CD4-positive, alpha-beta T cell treated with Interleukin-4 for 4 hours (primary cell): ENCODE results near the gene PABPC4L.
"Not testable (repeated sequence)": the region's sequence is repeated elsewhere in the genome, so short reads cannot be mapped to it uniquely, and the experiment has no call there.

Source experiments
- DNase-seq: peaks from one replicate; pipeline ENCODE4 v3.0.0-alpha.2; 2020

The PABPC4L gene

DNA sequence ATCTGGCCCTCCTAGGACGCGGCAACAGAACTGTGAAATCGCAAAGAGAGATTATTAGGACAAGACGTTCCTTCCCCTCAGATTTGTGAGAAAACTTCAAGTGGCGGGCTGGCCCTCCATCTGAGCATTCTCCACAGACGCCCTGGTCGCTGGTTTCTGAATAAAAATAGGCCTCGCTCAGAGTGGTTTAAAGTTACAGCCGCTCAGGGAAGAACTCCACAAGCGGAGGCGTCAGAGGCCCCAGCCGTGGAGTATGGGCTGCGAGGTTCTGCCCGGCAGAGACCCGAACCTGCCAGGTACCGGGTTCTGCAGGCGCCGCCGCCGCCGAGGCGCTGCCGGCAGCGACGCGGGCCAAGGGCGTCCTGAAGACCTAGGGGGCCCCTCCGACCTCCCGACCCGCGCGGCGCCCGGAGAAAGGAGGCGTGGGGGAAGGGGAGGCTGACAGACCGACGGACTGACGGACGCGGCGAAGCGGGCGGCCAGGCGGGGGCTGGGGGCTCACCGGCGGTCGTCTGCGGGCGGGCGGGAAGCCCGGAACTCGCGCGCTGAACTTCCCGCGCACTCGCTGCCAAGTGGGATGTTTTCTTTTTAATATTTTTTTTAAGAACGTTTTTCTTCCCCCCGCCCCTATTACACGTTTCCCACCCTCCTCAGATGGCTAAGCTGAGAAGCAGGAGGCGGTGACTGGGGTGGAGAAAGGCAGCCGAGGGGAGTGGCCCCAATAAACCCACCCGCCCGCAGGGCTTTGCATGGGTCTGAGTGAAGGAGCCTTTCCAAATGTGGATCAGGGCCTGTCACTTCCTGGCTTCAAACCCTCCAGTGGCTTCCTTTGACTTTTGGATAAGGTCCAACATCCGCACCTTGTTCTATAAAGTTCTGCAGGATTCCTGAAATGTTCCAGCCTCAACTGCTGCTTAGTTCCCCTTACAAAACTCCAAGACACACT is at the start of gene PABPC4L:
Gene PABPC4L, minus strand, starts transcription at position 574 of the 946 bp plus-strand sequence. CDS start 770 bp downstream, outside the sequence.
- DNase-seq: no peak

DNA sequence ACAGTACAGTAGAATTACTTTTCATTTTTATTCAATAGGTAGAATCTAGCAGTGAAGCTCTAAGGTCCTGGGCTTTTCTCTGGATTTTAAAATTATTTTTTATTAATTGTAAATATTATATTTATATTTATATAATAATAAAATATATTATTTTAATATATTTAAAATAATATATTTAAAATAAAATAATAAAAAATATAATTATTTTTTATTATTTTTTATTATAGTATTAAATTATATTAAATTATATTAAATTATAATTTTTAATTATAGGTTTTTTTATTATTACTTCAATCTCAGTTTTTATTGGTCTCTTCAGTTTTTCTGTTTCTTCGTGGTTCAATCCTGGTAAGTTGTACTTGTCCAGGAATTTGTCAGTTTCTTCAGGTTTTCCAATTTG is 49.7 kb upstream of the PABPC4L start:
- no peak for DNase-seq

DNA sequence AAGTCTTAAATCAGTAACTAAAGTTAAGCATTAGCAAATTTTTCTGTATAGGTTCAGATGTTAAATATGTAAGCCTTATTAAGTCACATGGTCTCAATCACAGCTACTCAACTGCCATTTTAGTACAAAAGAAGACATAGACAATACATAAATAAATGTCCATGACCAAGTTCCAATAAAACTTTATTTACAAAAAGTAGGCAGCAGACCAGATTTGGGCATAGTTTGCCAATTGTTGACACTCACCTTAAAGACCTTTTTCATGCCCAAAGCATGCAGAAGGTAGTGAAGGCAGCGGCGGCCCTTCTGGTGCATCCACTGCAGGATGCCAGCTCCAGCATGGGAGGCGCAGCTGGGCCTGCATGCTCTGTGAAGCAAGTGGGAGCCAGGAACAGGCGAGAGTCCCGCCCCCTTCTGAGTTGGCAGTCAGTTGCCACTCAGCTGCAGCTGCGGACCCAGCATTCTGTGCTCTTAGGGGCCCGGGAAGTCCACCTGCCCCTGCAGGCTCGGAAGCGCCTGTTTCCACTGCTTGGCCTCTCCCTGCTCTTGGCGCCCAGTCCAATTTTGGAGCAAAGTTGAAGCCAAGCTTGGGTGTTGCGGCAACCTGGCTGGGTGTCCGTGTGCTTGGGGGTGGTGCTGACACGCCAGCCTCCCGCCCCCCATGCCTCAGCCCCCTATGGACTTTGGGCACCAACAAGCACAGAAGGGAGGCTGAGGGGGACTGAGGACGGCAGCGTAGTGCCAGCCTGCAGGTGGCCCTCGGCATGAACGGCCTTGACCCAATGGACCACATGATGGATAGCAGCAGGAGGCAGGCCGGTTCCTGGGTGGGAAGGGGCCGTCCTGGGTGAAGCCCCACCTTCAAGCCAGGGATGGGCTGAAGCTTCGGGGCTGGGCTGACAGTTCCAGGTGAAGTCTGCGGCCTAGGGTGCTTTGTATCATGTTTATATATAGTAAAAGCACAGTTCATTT is 42.4 kb upstream of the PABPC4L start:
- no peak for DNase-seq

DNA sequence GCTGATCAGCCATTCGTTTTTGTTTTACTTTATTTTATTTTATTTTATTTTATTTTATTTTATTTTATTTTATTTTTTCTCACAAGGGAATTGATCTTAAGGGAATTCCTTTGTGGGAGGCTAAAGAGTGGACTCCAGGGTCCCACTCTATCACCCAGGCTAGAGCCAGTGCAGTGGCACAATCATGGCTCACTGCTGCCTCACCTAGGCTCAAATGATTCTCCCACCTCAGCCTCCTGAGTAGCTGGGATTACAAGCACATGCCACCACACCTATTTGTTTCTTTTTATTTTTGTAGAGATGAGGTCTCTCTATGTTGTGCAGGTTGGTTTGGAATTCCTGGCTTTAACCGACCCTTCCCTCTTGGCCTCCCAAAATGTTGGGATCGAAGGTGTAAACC is 17.5 kb upstream of the PABPC4L start:
- DNase-seq: no peak

DNA sequence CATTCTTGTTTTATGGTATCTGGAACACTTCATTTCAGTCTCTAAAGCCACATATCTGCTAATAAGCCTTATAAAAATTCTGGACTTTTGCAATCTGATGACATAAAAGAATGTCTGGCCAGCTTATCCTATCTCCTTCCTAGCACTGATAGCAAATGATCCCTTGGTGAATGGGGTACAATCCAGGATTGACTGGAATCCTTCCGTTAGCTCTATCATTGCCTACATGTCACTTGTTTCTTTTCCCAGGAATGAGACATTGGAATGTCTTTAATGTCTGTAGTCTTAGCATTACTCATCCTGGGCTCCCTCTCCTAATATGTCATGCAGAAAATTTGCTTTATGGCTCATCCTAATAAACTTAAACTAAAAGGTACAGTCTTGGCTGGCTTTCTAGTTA is 14.8 kb upstream of the PABPC4L start:
- no peak for DNase-seq

DNA sequence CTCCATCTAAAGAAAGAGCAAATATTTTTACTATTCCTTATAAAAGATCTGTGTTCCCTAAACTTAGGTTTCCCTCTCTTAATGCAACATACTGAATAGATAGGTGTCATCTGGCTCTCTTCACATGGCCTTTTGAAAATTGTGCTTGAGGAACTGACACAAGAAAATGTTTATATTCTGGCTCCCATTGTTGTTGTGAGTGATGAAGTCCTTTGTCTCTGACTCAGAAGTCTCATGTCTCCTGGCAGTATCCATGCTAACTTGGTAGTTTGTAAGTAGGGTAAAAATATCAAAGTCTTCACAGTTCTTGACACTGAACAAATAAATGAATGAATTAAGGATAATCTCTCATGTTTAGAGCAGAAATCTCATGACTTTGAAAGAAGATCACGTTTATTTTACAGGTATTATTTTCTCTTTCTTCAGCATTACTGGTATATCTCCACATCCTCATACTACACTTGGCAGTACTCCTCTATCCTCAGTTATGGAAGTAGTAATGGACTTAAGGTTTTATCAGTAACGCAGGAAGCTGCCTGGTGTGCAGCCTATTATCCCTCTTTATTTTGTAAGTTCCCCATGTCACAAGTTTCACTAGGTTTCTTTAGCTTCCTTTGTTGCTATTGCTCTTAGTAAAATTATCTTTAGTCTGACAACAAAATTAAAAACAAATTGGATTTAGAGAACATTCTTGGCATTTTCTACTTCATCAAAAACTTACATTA is 14.2 kb upstream of the PABPC4L start:
- DNase-seq: no peak

DNA sequence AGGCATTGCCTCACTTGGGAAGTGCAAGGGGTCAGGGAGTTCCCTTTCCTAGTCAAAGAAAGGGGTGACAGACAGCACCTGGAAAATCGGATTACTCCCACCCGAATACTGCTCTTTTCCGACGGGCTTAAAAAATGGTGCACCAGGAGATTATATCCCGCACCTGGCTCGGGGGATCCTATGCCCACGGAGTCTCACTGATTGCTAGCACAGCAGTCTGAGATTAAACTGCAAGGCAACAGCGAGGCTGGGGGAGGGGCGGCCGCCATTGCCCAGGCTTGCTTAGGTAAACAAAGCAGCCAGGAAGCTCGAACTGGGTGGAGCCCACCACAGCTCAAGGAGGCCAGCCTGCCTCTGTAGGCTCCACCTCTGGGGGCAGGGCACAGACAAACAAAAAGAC is 6.4 kb upstream of the PABPC4L start:
- DNase-seq: not testable (repeated sequence)

DNA sequence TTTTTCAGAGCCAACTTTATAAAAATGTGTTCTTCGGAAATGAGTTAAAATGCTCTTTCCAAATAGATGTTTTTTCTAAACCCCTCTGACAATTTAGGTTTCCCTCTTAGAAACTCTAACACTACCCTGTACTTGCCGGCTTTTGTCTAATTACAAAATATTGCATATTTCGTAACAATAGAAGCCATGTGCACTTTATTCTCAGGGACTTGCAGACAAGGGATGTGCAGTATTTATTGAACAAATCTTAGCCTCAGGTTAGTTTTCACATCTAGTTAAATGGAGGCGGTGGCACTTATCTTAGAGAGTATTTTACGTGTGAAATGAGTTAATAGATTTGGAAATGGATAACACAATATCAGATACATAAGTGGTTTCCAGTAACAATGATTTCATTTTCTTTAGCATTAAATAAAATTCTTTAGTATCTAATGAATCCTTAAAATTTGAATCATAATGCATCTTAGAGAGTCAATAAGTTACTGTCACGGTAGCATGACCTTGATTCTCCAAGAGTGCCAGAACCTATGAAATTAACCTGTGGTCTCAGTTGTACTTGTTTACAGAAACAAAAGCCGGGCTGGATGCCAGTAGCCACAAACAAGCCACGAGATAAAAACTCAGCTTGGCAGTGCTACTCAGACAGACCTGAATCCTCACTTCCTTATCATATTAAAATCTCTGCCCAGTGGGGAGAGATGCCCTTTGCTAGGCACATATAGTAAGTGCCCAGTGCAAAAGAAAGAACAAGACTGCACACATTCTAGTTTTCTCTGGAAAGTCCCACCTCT is 772 bp upstream of the PABPC4L start:
- no peak for DNase-seq

DNA sequence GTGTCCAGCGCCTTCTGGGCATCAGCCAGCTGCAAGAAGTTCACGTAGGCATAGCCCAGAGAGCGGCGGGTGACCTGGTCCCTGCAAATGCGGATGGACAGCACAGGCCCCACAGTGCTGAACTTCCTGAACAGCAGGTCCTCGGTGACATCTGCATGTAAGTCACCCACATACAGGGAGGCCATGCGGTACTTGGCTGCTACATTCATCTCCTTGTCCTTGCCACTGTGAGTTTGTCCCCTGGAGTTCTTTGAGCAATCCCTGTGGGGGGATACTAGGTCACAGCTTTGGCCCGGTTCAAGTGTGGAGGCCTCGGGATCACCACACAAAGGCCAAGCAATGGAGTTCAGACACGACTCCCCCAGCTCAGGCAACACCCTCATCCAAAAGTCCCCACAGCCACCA is 776 bp downstream of the PABPC4L start:
- no peak for DNase-seq

DNA sequence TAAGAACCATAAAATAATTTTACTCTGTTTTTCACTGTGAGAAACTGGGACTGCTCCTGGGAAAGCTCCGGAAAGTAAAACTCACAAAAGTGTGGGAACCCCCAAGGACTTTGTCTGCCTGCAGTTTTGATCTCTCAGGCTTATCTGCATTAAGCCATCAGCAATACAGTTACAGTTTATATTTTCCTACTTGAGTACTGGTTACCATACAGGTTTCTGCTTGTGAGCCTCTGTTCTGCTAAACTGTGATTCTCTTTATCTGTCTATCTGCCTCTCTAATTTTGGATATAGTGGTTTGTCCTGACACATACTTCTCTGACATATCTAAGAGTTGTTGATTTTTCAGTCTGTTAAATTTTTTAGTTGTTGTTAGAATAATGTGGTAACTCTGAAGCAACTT is 11.6 kb downstream of the PABPC4L start:
- DNase-seq: no peak

DNA sequence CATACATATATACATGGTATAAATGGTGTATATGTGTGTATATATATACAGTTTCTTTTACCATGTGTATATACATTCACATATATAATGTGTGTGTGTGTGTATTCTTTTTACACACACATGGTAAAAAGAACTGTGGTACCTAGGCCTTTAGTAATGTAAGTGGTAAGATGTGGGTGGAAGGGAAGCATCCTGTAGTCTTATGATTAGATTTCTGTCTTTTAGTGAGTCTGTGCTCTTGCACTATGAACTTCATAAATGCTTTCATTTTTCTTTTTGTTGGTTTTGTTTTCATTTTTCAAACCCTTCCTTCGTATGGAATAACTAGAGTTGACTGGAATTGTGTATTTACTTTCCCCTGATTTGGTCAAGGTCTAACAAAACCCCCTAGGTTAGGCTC is 12.1 kb downstream of the PABPC4L start:
- DNase-seq: no peak

DNA sequence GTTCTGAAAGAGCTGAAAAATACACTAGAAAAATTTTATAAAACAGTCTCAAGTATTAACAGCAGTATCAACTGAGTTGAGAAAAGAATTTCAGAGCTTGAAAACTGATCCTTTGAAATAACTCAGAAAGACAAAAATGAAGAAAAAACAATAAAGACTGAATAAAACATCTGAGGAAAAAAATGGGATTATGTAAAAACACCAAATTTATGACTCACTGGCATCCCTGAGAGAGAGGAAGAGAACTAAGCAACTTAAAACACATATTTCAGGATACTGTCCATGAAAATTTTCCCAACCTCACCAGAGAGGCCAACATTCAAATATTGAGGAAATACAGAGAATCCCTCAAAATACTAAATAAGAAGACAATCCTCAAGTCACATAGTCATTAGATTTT is 22.9 kb downstream of the PABPC4L start:
- no peak for DNase-seq

DNA sequence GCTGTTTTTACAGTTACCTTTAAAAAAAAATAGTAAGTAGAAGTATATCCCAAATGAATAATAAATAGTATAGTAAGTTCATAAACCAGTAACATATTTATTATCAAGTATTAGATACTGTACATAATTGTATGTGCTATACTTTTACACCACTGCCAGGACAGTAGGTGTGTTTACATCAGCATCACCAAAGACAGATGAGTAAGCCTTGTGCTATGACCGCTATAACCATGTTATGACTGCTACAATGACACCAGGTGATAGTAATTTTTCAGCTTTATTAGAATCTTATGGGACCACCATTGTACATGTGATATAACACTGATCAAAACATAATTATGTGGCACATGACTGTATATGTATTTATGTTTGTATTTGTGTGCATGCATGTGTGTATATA is 27.3 kb downstream of the PABPC4L start:
- no peak for DNase-seq

DNA sequence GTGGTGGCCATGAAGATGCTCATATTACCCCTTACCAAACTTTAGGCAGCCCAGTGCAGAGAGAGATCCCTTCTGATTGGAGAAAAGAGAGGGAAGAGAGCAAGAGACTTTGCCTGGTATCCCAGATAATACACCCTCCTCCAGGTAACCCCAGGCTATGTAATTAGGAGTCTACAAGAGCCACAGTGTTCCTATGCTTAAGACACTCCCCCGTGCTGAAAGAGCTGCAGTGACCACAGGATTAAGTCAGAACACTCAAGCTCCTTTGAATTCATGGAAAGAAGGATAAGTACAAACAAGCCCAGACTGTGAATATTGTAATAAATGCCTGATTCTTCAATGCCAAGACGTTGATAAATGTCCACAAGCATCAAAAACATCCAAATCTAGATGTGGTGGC is 41.4 kb downstream of the PABPC4L start:
- no peak for DNase-seq

DNA sequence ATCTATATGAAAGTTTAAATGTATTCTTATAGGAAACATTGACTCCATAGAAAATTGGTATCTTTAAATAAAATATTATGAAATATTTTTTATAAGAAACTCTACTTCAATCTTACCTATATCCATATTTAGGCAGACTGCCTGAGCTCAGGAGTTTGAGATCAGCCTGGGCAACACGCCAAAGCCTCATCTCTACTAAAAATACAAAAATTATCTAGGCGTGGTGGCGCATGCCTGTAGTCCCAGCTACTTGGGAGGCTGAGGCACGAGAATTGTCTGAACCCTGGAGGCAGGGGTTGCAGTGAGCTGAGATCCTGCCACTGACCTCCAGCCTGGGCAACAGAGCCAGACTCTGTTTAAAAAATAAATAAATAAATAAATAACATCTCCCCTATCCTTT is 47.5 kb downstream of the PABPC4L start:
- no peak for DNase-seq

DNA sequence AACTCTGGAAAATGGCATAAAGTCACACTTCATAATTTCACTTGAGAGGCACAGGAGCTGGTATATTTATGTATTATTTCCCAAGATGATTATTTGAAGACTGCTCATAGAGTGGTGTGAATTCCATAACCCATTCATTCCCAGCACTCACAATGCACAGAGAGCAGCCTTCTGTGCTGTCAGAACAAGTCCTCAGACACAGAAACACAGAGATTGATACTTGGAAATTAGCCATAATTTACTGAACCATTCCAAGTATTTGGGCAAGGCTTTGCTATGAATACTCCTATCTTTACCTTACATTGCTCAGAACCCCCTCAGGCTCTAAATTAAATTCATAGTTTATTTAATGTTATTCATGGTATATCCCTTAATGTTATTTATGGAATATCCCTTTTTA is 53.6 kb downstream of the PABPC4L start:
- DNase-seq: no peak
